GM23338 (cell line): ENCODE measurements around the gene HSPBAP1. TPM values are rescaled to one million over a fixed set of nuclear protein-coding genes. Genes with fewer than 3 reads are reported as not detected.

ENCODE experiments used
- ATAC-seq: fragments of 200-7000 bp; cut with Tn5 transposase; 3 replicates; pipeline ENCODE4 v1.9.1; 2020
- DNase-seq: peaks from one replicate; pipeline ENCODE4 v3.0.0-alpha.2; 2015; ENCODE audit warnings: low spot score
- H2AFZ ChIP-seq: fragments of 200-600 bp; sonication (generic); 2 replicates; pipeline ENCODE4 v1.8.0; 2016; ENCODE audit warnings: antibody characterized with exemption, mild to moderate bottlenecking, moderate library complexity
- H3F3A ChIP-seq: fragments of 200-600 bp; sonication (generic); replicated peaks from 2 replicates; pipeline ENCODE4 v1.8.0; 2017; ENCODE audit warnings: antibody characterized with exemption, mixed run types, low read depth
- H3K27ac ChIP-seq: fragments of 200-600 bp; sonication (generic); 2 replicates; pipeline ENCODE4 v1.6.1; 2016; ENCODE audit warnings: low read depth
- H3K27me3 ChIP-seq: fragments of 200-600 bp; sonication (generic); 2 replicates; pipeline ENCODE4 v1.8.0; 2016; ENCODE audit warnings: mild to moderate bottlenecking, mixed run types, moderate library complexity; ENCODE audit not compliant: insufficient read depth
- H3K36me3 ChIP-seq: fragments of 200-600 bp; sonication (generic); 2 replicates; pipeline ENCODE4 v1.8.0; 2016; ENCODE audit warnings: mild to moderate bottlenecking; ENCODE audit not compliant: insufficient read depth
- H3K4me1 ChIP-seq: fragments of 200-600 bp; sonication (generic); 2 replicates; pipeline ENCODE4 v1.8.0; 2016; ENCODE audit warnings: mild to moderate bottlenecking, moderate library complexity; ENCODE audit not compliant: insufficient read depth
- H3K4me2 ChIP-seq: fragments of 200-600 bp; sonication (generic); 2 replicates; pipeline ENCODE4 v1.7.1; 2017; ENCODE audit warnings: mixed run types
- H3K4me3 ChIP-seq: fragments of 200-600 bp; sonication (generic); 2 replicates; pipeline ENCODE4 v1.6.1; 2016; ENCODE audit warnings: mixed run types
- H3K79me2 ChIP-seq: fragments of 200-600 bp; sonication (generic); replicated peaks from 2 replicates; pipeline ENCODE4 v1.8.0; 2017; ENCODE audit warnings: mild to moderate bottlenecking; ENCODE audit not compliant: insufficient read depth
- H3K9me2 ChIP-seq: fragments of 200-600 bp; sonication (generic); 2 replicates; pipeline ENCODE4 v1.8.0; 2017; ENCODE audit not compliant: insufficient read depth
- H4K20me1 ChIP-seq: fragments of 200-600 bp; sonication (generic); replicated peaks from 2 replicates; pipeline ENCODE4 v1.8.0; 2017; ENCODE audit warnings: mild to moderate bottlenecking; ENCODE audit not compliant: insufficient read depth
- H3K27ac Mint-ChIP-seq: 2 replicates; pipeline ENCODE4 v1.8.0; 2020; ENCODE audit warnings: inconsistent platforms, mild to moderate bottlenecking, moderate library complexity, mixed read lengths
- H3K27me3 Mint-ChIP-seq: 3 replicates; pipeline ENCODE4 v1.8.0; 2022; ENCODE audit warnings: low read depth, mild to moderate bottlenecking, moderate library complexity, mixed read lengths, inconsistent platforms; ENCODE audit not compliant: insufficient read depth, poor library complexity
- H3K36me3 Mint-ChIP-seq: 3 replicates; pipeline ENCODE4 v1.8.0; 2021; ENCODE audit warnings: low read depth, mild to moderate bottlenecking, inconsistent platforms, moderate library complexity, mixed read lengths
- H3K4me1 Mint-ChIP-seq: 3 replicates; pipeline ENCODE4 v1.8.0; 2020; ENCODE audit warnings: mild to moderate bottlenecking, inconsistent platforms, mixed read lengths
- H3K4me3 Mint-ChIP-seq: 3 replicates; pipeline ENCODE4 v1.8.0; 2021; ENCODE audit warnings: moderate library complexity, mild to moderate bottlenecking, inconsistent platforms, mixed read lengths
- H3K9me3 Mint-ChIP-seq: 3 replicates; pipeline ENCODE4 v1.8.0; 2020; ENCODE audit warnings: moderate library complexity, mild to moderate bottlenecking, inconsistent platforms, mixed read lengths
- CREB1 ChIP-seq: fragments of 250-450 bp; sonication (Bioruptor Pico); IDR thresholded peaks from 2 replicates; pipeline ENCODE4 v1.5.0; 2020; ENCODE audit warnings: low read depth, mild to moderate bottlenecking, moderate library complexity
- CTCF ChIP-seq, 2 experiments: fragments of 200-600 bp in 1 of 2; sonication (generic) in 1 of 2; conservative IDR thresholded peaks; 2 replicates each; pipeline versions ENCODE4 v1.5.1 to v1.6.1; 2016 to 2017; ENCODE audit warnings: antibody characterized with exemption in 2 of 2, low read depth in 2 of 2, mild to moderate bottlenecking in 2 of 2, moderate library complexity in 1 of 2
- ETS1 ChIP-seq: IDR thresholded peaks from 2 replicates; pipeline ENCODE4 v1.6.1; 2016; ENCODE audit warnings: antibody characterized with exemption
- EZH2 ChIP-seq: fragments of 200-600 bp; sonication (generic); IDR thresholded peaks from one replicate; pipeline ENCODE4 v1.8.0; 2017; ENCODE audit warnings: antibody characterized with exemption, mild to moderate bottlenecking, low read depth; ENCODE audit not compliant: unreplicated experiment
- EZH2phosphoT487 ChIP-seq: fragments of 200-600 bp; sonication (generic); IDR thresholded peaks from one replicate; pipeline ENCODE4 v1.8.1; 2018; ENCODE audit warnings: antibody characterized with exemption; ENCODE audit not compliant: unreplicated experiment
- JUNB ChIP-seq: IDR thresholded peaks from one replicate; pipeline ENCODE4 v1.6.1; 2016; ENCODE audit warnings: antibody characterized with exemption; ENCODE audit not compliant: unreplicated experiment
- NANOG ChIP-seq: IDR thresholded peaks from 2 replicates; pipeline ENCODE4 v1.6.1; 2016; ENCODE audit warnings: antibody characterized with exemption, borderline replicate concordance
- POLR2AphosphoS5 ChIP-seq: IDR thresholded peaks from 2 replicates; pipeline ENCODE4 v1.6.1; 2016; ENCODE audit warnings: antibody characterized with exemption, low read depth
- REST ChIP-seq: IDR thresholded peaks from one replicate; pipeline ENCODE4 v1.6.1; 2018; ENCODE audit warnings: antibody characterized with exemption; ENCODE audit not compliant: unreplicated experiment
- STAT1 ChIP-seq: IDR thresholded peaks from one replicate; pipeline ENCODE4 v1.6.1; 2016; ENCODE audit warnings: antibody characterized with exemption; ENCODE audit not compliant: unreplicated experiment
- ZNF114 ChIP-seq: fragments of 250-450 bp; sonication (Bioruptor Pico); IDR thresholded peaks from 2 replicates; pipeline ENCODE4 v1.5.0; 2020; ENCODE audit warnings: mild to moderate bottlenecking, moderate library complexity
- ZNF331 ChIP-seq: fragments of 250-450 bp; sonication (Bioruptor Pico); IDR thresholded peaks from 2 replicates; pipeline ENCODE4 v1.5.0; 2020; ENCODE audit warnings: low read depth, mild to moderate bottlenecking, moderate library complexity
- ZNF462 ChIP-seq: fragments of 250-450 bp; sonication (Bioruptor Pico); IDR thresholded peaks from 2 replicates; pipeline ENCODE4 v1.5.0; 2020; ENCODE audit warnings: mild to moderate bottlenecking, moderate library complexity
- polyA plus RNA-seq: library from polyadenylated mRNA; unstranded; fragments of >200 nt; fragmentation: Nextera tagmentation; extraction: Ambion mirVana; gene quantifications from 2 replicates; pipeline ENCODE4 v1.2.1, GENCODE V29; 2016
- total RNA-seq: library from RNA; depleted of rRNA; stranded (reverse); fragments of >200 nt; shearing (Covaris generic); gene quantifications from 2 replicates; pipeline ENCODE4 v1.2.3, GENCODE V29; 2014

HSPBAP1 gene
- total and polyA plus RNA-seq, 2 experiments from 2014 or later = 8.0 to 11.7 TPM

- Mint-ChIP-seq H3K36me3 (peaks cover 10% of the 10 kb centered on the region; the same call in 2 of the 3 replicates), H3K27ac (no peak overlapping the region), H3K9me3 (no peaks in the 10 kb centered on the region), H3K27me3 (peaks cover 2% of the 10 kb centered on the region), H3K4me1 (peaks cover 5% of the 10 kb centered on the region; the same call in 1 of the 3 replicates), H3K4me3 (no peak overlapping the region)
- TF ChIP-seq ZNF462 (CRISPR knock-in tag) (peak; percentile 53; the same call in 1 of the 2 replicates), NANOG (no peak), EZH2phosphoT487 (no peak), ZNF331 (CRISPR knock-in tag) (no peak), CTCF (conservative IDR thresholded peaks at IDR 0.05; ENCODE audit: low read depth in 2 of 2) (peak; percentile 95 to 97), ETS1 (no peak), POLR2AphosphoS5 (no peak), REST (no peak), STAT1 (no peak), CREB1 (CRISPR knock-in tag) (no peak), EZH2 (no peak), ZNF114 (CRISPR knock-in tag) (no peak), JUNB (no peak)
- H3K9me2 ChIP-seq = no peaks in the 10 kb centered on the region
- H3K4me3 ChIP-seq = no peak overlapping the region
- DNase-seq = peak; percentile 90
- H3K4me1 ChIP-seq = no peaks in the 10 kb centered on the region
- H3K4me2 ChIP-seq = no peak overlapping the region
- no peak overlapping the region for H2AFZ ChIP-seq
- H3F3A ChIP-seq = no peaks in the 10 kb centered on the region
- H3K79me2 ChIP-seq = no peaks in the 10 kb centered on the region
- H3K36me3 ChIP-seq = peaks cover 6% of the 10 kb centered on the region
- no peak overlapping the region for H3K27ac ChIP-seq
- H4K20me1 ChIP-seq = no peaks in the 10 kb centered on the region; the same call in 1 of the 2 replicates
- ATAC-seq = peak; percentile 100
- H3K27me3 ChIP-seq = no peaks in the 10 kb centered on the region
Observed at GRCh38 chr3:122754929-122755328, 38.7 kb downstream of the HSPBAP1 start.
